GM21381 (cell line): Measurements from ENCODE around the gene HS6ST2.

Experiments used
- ATAC-seq: cut with Tn5 transposase; IDR thresholded peaks from one replicate; pipeline ENCODE4 v1.9.1; 2021; ENCODE audit warnings: mild to moderate bottlenecking, moderate library complexity; ENCODE audit not compliant: unreplicated experiment

HS6ST2 gene

DNA sequence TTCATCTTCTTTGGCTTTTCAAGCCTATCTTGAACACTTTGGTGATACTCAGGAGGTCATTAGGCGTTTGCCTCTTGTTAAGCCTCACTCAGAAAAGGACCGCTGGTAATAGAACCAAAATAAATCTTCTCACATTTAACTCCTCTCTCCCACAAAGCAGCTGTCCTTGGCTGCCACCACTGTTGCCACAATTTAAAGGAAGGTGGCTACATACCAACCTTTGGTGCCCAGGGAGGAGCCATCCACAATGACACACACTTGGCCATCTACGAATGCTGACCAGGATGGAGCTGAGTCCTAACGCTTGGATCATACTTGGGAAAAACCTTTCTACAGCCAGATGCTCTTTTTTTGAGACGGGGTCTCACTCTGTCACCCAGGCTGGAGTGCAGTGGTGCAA, 210.2 kb downstream of the HS6ST2 start:
- ATAC-seq: no peak

DNA sequence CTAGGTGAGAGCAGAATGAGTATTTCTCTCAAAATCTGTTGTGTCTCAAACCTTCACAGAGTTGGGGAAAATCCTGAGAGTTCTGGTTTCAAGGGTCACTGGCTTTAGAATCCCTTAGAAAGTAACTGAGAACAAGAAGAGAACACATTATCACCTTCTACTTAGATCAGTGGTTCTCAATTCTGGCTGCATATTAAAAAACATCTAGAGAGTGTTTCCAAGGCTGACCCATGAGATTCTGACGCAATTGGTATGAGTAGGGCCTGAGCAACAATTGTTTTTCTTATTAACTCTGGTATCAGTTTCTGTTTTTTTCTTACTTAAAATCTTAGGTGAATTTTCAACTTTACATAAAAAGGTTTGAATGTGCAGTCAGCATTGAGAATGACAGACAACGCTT, 212.8 kb downstream of the HS6ST2 start:
- ATAC-seq: no peak

DNA sequence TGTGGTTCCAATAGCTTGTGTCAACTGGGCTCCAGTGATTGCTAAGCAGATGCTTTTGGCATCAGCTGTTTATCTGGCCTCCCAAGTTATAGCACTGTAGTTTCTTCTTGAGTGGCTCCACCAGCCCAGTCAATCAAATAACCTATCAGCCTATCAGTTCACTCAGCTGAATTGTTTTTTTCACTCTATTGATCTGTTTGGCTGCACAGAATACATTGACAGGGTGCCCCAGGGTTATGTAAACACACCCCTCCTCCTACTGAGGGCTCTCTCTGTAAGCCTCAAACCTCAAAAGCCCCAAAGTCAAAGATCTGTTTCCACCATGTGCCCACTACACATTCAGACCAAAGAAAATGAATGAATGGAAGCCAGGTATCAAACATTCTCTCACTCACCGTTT, 214.0 kb downstream of the HS6ST2 start:
- no peak for ATAC-seq

DNA sequence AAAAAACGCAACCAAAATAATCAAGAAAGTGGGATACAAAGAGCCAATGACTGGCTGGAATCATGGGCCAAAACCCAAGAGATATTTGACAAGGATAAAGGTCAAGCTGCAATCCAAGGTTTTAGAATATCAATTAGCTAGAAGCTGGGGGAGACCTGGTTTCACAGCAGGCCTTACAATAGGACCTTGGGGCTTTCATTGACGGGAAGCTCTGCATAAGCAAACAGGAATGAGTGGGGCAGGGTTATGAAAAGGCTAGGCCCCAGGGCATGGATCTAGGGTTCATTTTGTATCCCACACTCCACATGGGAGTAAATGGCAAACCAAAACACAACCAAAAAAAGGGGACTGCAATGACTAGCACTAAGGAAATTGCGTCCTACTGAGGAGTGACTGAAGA, 215.3 kb downstream of the HS6ST2 start:
- no peak for ATAC-seq

DNA sequence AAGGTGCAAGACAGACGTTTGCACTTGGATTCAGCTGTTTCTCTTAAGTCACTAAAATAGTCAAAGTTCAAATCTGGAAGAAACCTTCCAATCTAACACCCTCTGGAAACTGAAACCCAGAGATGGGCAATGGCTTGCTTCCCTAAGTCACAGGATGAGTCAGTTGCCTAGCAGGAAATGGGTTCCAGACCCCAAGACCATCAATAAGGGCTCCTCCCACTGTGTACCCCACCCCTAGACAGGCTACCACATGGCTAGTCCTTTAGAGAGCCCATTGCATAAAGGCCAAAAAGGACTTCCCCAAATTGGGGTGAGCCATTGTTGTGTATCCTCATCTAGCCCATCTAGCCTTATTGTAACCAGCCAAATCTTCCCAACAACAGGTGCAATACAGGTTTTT, 216.2 kb downstream of the HS6ST2 start:
- no peak for ATAC-seq

DNA sequence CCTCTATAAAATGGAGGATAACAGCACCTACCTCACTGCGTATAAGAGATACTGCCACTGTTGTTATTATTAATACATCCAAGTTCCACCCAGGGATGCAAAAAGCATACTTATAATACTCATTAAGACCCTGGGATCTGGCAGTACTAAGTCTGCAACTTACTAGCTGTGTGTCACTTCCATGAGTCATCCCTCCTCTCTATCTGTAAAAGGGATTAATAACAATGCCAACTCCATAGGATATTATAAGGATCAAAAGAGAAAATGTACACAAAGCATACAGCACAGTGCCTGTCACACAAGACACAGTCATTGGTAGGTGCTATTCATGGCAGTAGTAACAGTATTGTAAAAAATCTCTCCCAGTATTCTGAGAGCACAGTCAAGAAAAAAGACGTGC, 216.7 kb downstream of the HS6ST2 start:
- no peak for ATAC-seq

DNA sequence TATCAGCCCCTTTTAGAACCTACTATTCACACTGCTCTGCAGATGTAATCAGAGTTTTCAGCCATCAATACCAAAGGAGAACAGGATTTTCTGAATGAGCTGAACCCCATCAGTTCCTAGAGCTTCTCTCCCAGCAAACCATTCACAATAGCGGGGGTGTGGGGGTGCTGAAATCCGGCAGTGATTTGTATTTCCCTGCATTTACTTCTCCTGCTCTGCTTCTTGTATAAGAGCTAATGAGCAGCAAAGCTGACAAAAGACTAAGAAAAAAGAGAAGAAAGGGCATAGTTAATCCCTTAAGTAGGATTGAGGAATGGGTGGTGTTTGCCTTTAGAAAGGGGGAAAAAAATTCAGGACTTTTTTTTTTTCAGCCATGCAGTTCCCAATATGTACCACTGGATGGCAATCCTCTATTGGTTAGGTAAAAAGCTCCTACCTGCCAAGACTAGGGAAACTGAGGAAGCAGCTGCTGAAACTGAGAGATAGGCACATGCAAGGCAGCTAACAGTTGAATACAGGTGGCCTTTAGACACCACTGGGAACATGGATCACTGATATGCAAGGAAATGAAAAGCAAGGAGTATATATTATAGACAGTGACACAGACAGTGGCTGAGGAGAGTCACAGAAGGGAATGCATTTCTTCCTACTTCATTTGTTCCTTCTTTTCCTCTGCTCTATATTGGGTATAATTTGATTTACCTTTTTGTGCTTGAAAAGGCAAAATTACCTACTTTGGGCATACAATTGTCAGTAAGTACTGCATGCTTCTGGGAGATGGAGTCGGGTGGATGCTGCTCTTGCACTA, 217.9 kb downstream of the HS6ST2 start:
- no peak for ATAC-seq

DNA sequence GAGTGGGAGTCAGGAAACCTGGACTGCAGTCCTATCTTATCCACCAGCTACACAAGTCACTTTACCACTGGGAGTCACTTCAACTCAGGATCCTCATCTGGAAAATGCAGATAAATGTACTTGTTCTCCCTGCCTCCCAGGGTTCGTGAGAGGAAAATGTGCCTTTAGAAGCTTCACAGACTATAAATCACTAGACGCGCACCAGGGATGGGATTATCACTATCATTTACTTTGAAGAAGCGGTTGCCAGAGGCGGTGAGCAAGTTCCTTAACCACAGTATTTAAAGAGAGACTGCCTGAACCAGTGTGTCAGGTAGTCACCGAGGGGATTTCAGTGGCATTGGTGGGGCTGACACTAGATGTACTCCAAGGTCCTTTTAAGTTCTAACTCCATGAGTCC, 219.5 kb downstream of the HS6ST2 start:
- no peak for ATAC-seq

DNA sequence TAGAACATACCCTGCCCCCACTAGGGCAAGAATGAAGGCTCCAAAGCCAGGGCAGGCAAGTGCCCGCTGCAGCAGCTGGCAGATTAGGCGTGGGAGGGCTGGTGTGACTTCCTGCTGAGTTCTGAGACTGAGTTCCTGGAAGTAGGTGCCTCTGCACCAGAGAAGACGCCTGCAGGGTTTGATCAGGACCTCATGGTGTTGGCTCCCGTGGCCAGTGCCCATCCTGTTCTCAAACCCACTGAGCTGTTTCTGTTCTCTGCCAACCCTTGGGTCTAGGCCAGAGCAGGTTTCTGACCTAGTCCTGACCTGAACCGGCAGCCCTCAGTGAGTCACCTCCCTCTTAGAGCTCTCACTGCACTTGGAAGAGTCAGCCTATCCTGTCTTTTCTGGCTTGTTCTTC, 220.7 kb downstream of the HS6ST2 start:
- no peak for ATAC-seq

DNA sequence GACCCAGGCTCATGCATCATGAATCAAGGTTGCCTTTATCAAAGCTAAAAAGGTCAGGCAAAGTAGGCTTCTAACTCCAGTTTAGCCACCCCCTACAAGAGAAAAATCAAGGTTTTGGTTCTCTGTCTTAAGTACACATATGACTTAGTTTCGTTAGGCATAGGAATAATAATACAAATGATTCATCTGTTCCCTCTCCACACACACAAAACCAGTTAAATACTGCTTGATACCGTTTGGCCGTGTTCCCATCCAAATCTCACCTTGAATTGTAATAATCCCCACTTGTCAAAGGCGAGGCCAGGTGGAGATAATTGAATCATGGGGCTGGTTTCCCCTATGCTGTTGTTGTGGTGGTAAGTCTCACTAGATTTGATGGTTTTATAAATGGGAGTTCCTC, 226.2 kb downstream of the HS6ST2 start:
- no peak for ATAC-seq

DNA sequence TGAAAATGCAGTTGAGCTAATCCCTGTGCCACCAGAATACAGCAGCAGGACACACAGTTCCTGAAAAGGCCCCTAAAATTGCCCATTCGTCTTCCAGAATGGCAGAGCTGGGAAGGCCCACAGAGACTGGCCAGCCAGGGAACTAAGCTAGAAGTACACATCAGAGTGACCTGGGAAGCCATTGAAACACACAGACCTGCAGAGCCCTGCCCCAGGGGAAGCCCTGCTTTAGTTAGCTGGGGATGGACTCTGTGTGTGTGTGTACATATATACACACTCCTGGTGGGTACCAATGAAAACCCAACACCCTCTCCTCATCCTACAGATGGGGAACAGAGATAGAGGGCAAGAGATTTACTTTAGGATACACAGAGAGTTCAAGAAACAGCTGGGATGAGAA, 227.7 kb downstream of the HS6ST2 start:
- ATAC-seq: no peak

DNA sequence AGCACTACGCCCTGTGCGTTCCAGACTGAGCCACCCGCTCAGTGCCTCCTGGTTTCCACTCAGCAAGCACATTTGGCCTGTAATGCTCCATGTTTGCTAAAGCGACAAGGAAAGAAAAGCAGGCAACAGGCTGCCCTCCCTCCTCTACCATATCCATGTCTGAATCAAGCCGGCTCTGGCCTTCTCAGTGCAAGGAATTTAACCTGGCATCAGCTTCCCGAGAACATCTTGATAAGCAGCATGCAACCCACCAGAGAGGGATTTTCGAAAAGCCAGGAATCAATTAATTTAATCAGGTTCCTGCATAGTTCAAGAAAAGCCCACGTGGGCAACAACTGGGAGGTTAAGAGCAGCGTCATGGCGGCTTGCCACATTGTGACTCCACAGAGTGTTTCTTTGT, 228.2 kb downstream of the HS6ST2 start:
- ATAC-seq: no peak

DNA sequence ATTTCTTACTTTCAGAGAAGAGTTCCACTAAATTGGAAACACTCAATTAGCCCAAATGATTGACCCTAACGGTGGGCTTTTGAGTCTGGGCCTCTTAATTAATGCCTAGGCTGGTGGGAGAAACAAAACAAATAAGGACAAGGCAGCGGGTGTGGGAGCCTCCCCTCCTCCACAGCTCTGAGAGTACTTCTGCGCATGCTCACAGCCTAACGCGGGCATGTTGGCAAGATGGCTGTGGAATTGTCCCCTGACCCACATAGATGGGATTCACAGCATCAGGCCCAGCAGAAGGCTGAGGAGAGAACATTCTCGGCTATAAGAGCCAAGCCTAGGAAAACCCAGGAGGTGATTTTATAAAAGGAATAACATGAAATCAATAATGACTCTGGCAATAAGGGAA, 230.1 kb downstream of the HS6ST2 start:
- ATAC-seq: no peak

DNA sequence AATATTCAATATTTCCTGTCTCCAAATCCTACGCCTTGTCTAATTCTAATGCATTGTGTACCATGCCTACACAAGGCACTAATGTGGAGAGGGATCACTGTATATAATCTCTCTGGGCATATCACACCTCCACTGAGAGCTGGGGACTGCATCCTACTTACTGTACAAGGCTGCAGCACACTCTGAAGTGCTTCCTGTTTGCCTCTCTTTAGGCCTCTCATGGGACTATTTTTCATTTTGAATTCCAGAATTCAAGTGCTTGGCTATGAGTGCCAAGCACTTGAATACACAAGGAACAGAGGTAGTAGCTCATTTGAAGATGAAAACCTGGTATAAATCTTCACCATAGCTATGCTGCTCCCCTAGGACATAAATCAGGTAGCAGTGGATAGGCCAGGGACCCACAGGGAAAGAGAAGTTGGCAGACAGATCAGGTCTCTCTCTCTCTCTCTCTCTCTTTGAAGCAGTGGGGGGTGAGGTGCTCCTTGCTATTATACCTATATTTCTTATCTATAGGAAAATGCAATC, 239.9 kb downstream of the HS6ST2 start:
- ATAC-seq: no peak

DNA sequence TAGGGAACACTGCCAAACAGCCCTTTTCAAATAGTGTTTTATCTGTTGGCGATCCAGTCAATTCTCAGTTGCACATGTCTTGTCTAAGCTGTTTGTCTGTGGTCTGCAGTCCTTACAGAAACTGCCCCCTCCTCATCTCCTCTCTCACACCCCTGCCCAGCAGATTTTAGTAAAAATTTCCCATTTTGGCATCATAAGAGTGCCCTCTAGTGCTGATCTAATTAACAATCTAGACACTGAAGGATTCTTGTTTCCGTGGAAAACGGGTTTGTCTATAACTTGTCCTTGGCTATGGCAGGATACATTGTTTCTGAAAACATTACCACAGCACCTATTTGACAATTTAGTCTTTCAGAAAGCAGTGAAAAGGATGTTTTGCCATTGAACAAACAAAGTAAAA, 242.4 kb downstream of the HS6ST2 start:
- no peak for ATAC-seq

DNA sequence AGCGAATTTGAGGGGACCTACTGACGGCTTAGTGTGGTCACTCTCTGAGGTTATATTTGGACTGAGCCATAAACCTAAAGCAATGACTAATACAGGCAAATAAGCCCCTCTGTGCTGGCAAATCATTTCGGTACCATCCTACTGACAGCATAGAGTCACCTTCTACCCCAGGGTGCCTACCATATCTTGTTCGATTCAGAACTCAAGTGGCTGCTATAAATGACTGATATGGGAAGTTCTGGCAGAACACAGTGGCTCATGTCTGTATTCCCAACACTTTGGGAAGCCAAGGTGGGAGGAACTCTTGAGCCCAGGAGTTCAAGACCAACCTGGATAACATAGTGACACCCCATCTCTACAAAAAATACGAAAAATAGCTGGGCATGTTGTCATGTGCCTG, 243.5 kb downstream of the HS6ST2 start:
- ATAC-seq: no peak

DNA sequence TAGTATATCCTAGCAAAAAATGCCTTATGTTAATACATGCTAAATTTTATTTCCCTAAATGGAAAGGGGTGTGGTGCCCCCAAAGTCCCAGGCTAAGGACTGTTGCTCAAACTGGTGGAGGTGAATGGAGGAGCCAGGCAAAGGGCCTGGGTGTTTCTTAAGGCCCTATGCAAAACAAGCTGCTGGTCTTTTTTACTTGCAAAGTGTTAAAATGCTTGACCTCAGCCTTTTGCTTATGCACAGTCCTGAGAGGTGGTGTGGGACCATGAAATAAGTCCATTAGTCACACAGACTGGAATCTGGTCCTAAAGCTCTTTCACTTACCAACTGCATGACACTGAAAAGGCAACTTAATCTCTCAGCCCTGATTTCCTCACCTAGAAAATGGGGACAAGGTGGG, 246.1 kb downstream of the HS6ST2 start:
- ATAC-seq: no peak

DNA sequence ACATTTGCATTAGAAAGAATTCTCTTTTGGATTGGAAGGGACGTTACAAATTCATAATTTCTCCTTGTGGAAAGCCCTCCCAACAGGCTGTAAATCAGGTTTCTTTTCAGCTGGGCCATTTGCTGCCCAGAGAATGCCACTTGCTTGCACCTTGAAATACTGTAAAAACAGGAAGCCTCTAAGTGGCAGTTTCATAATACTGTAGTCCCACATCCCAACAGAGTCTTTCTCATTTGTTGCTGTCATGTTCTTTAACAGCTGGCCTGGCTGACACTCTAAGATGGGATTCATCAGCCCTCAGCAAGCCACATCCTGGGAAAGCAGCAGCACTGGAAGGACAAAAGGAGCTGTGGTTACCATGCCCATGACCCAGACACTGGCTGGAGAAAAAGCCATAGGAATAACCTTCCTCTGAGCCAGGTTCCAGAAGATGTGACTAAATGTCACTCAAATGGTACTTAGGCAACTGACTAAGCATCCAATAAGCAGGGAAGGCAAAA, 247.7 kb downstream of the HS6ST2 start:
- no peak for ATAC-seq

DNA sequence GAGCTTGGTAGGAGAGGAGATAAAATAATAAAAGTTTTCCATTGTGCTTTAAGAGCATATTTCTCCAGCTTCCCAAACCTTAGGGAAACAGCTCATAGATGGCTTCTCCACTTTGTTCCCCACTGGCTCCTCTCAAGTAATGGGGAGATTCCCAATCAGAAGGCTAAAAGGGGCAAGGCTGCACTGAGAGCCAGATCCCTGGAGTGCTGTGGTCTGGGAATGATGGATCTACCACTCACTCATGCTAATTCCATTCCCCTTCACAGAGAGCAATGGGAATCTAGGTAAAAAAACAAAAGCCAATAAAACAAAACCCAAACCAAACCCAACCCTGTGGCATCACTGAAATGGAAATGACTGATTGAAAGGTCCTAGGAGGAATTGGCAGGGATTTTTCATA, 249.9 kb downstream of the HS6ST2 start:
- ATAC-seq: no peak

DNA sequence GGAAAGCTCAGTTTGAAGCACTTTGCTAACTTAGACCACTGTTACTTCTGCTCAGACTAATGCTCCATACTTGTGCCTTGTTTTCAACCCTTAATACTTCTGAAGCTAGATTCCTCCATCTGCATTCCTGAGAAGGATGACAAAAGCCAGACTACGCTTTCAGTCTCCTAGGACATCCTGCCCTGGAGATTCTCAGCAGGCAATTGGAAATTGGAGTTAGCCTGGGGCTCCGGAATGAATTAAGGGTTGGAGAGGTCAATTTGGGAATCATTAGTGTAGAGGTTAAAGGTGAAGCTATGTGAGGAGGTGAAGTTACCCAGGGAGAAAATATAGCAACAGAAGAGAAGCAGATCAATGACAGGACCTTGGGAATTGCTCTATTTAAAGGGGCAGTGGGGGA, 253.7 kb downstream of the HS6ST2 start:
- ATAC-seq: no peak

DNA sequence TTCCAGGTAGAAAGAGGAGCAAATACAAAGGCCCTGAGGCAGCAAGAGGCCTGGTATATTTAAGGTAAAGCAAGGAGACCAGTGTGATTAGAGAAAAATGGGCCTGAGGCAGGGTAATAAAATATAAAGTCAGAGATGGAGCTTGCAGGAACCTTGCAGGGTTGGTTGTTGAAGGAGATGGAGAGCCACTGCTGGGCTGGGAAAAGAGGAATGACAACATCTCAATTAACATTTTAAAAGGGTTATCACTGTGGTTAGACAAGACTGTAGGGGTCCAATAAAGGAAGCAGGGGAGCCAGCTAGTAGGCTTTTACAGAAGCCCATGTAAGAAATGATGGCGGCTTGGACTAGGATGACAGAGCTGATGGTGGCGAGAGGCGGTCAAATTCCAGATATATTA, 264.0 kb downstream of the HS6ST2 start:
- no peak for ATAC-seq

DNA sequence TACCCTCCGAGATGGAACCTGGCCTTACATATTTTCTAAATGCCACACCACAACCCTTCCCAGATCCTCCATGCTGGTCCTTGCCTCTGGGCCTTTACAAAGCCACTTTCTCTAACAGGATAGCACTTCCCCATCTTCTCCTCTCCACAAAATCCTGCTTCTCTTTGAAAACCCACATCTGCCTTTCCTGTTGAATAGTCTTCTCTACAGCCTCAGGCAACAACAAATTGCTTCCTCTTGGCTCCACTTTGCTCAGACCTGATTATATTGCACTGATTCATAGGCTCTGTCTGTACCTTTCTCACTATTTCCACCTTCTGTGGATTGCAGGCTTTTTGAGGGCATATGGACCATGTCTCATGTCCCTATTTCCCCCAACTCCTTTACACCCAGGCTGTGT, 265.9 kb downstream of the HS6ST2 start:
- no peak for ATAC-seq

DNA sequence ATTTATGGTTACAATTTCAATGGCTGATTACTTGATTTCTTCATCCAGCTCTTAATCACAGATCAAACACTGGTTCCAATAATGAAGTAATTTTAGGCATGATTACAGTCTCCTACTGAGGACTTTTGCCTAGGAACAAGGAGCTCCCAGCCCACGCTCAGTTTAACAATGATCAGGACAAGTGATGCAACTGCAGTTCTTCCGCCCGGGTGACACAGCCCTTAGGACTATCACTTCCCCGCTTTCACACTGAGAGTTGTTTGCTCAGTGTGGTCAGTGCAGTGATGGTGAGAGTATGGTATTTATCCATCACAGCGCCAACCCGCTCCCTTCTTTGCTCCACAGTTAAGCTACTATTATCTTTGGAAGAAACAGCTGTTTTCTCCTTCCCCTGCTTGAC, 266.4 kb downstream of the HS6ST2 start:
- ATAC-seq: no peak
